ENCODE measurements around the gene CLSTN1. TPM values are rescaled to one million over a fixed set of nuclear protein-coding genes. Genes with fewer than 3 reads are reported as not detected.

CLSTN1 gene
- total and polyA plus RNA-seq, 4 donors, result 131 to 366 (median 280) TPM

DNA sequence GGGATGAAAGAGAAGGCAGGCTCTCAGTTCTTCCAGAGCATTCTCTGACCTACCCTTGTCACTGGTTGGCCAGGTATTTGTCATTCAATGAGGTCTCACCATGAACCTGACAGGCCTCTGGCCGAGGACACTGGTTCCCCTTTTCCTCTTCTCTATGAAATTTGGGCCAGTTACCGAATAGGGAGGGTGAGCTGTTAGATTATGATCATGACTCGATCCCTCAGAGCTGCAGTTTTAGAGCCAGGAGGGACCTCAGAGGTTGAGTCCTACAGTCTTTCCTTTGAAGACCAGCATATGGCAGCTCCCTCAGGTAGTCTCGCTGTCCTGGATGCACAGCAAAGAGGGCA is 29.5 kb upstream of the CLSTN1 start:
- Histone ChIP-seq H3K27ac (ENCODE audit: low read depth, low read length) (no peak overlapping the region), H3K27me3 (ENCODE audit: control insufficient read depth, insufficient read depth, low read length) (no peaks in the 10 kb centered on the region), H3K4me3 (ENCODE audit: low read depth, low read length) (no peak overlapping the region), H3K9me3 (ENCODE audit: control insufficient read depth, insufficient read depth, low read length) (no peaks in the 10 kb centered on the region), H3K4me1 (ENCODE audit: control insufficient read depth, insufficient read depth, low read length) (peaks cover 31% of the 10 kb centered on the region), H3K36me3 (ENCODE audit: control insufficient read depth, insufficient read depth, low read length) (peaks cover 26% of the 10 kb centered on the region)
- no peak for DNase-seq (ENCODE audit: low read depth in 4 of 6, low spot score in 6 of 6)
- WGBS (ENCODE audit: insufficient coverage), result 100% methylated on average over 2 of the region's 4 CpGs

DNA sequence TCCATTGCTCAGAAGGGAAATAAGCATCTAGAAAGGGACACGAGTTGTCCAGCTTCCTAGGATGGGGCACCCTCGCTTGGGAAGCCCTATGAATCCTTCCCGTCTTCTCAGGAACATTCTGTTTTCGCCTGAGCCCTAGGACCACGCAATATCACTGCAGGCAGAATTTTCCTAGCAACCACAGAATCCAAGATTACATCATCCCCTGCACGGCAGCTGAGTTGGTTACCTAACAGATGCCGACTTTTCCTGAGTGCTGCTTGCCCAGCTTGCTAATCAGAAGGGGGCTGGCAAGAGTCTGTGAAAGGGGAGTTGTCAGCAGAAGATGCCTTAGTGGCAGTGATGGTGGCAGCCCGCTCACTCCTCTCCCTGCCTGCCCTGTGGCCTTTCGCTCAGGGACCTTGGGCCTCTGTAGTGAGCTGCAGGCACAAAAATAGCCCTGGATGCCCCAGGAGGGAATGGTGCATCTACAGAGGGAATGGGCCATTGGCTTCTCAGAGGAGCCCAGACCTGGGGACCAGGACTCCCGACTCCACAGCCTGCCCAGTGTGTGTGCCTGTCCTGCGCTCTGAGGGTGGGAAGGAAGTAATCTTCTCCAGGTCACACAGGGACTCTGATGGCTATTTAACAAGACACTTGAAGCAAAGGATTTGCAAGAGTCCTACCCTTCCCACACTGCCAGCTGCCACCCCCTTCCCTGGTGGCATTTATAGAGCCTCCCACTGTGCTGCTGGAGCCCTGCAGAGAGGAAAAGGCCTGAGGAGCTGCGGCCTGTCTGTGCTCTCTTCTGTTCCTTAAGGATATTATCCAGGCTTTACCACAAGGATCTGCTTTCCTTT is 28.9 kb upstream of the CLSTN1 start:
- H3K27me3 ChIP-seq (ENCODE audit: control insufficient read depth, insufficient read depth, low read length), result no peaks in the 10 kb centered on the region
- H3K36me3 ChIP-seq (ENCODE audit: control insufficient read depth, insufficient read depth, low read length), result peaks cover 23% of the 10 kb centered on the region
- no peak overlapping the region for H3K27ac ChIP-seq (ENCODE audit: low read depth, low read length)
- WGBS (ENCODE audit: insufficient coverage), result 42% methylated on average over 7 of the region's 12 CpGs
- peak in 2 of 6 donors; percentile 75 to 91 for DNase-seq (ENCODE audit: low read depth in 4 of 6, low spot score in 6 of 6)
- H3K4me3 ChIP-seq (ENCODE audit: low read depth, low read length), result no peak overlapping the region
- H3K9me3 ChIP-seq (ENCODE audit: control insufficient read depth, insufficient read depth, low read length), result no peaks in the 10 kb centered on the region
- H3K4me1 ChIP-seq (ENCODE audit: control insufficient read depth, insufficient read depth, low read length), result peaks cover 31% of the 10 kb centered on the region

DNA sequence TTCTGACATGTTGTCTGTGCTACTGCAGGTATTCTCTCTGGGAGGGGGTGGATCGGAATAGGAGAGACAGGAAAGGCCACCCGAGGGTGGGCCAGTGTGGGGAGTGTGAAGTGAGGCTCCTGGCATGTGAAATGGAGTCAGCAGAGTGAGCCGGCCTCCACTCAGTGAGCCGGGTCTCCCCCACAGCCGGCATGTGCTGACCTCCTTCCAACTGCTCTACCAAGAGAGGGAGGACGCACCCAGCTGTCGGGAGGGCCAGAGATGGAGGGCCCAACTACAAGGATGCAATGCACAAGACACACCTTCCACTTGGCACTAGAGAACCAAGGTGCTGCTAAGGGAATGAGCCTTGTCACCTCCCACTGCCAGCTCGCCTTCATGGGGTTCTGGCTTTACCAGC is 28.2 kb upstream of the CLSTN1 start:
- Histone ChIP-seq H3K9me3 (ENCODE audit: control insufficient read depth, insufficient read depth, low read length) (no peaks in the 10 kb centered on the region), H3K27ac (ENCODE audit: low read depth, low read length) (no peak overlapping the region), H3K4me1 (ENCODE audit: control insufficient read depth, insufficient read depth, low read length) (peaks cover 32% of the 10 kb centered on the region), H3K36me3 (ENCODE audit: control insufficient read depth, insufficient read depth, low read length) (peaks cover 23% of the 10 kb centered on the region), H3K4me3 (ENCODE audit: low read depth, low read length) (no peak overlapping the region), H3K27me3 (ENCODE audit: control insufficient read depth, insufficient read depth, low read length) (no peaks in the 10 kb centered on the region)
- WGBS (ENCODE audit: insufficient coverage), result 81% methylated on average over 4 of the region's 8 CpGs
- DNase-seq (ENCODE audit: low read depth in 4 of 6, low spot score in 6 of 6), result no peak

DNA sequence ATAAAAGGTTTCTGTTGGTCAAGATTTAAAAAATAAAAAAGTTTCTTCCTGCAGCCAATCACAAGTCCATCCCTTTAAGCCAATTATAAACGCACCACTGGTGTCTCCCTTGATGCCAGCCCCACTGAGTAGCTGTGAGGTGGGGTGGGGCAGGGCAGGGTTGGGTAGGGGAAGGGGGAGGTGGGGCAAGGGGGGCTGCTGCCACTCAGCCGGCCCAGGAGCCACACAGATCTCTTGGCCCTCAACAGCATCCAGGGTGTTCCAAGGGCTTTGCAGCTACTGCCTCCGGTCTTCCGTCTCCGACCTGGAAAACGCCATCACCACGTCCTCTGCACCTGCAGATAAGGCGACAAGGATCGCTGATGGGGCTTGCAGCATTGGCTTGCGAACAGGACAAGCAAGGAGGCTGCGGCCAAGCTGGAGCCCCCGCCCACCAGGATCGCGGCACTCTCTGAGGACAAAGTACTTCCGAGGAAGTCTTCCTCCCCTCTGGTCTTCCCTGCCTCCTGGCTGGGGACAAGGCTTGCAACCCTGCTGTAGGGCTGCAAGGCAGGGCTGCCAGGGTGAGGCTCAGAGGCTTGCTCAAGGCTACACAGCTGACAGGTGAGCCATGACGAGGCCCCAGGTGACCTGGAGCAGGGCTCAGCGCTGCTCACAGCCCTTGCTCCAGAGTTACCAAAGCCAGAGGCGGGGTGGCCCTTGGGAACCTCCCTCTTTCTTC is 26.8 kb upstream of the CLSTN1 start:
- Histone ChIP-seq H3K27me3 (ENCODE audit: control insufficient read depth, insufficient read depth, low read length) (no peaks in the 10 kb centered on the region), H3K4me1 (ENCODE audit: control insufficient read depth, insufficient read depth, low read length) (peaks cover 44% of the 10 kb centered on the region), H3K27ac (ENCODE audit: low read depth, low read length) (no peak overlapping the region), H3K36me3 (ENCODE audit: control insufficient read depth, insufficient read depth, low read length) (peaks cover 28% of the 10 kb centered on the region), H3K4me3 (ENCODE audit: low read depth, low read length) (no peak overlapping the region), H3K9me3 (ENCODE audit: control insufficient read depth, insufficient read depth, low read length) (no peaks in the 10 kb centered on the region)
- 61% methylated on average over 17 of the region's 18 CpGs for WGBS (ENCODE audit: insufficient coverage)
- no peak for DNase-seq (ENCODE audit: low read depth in 4 of 6, low spot score in 6 of 6)

DNA sequence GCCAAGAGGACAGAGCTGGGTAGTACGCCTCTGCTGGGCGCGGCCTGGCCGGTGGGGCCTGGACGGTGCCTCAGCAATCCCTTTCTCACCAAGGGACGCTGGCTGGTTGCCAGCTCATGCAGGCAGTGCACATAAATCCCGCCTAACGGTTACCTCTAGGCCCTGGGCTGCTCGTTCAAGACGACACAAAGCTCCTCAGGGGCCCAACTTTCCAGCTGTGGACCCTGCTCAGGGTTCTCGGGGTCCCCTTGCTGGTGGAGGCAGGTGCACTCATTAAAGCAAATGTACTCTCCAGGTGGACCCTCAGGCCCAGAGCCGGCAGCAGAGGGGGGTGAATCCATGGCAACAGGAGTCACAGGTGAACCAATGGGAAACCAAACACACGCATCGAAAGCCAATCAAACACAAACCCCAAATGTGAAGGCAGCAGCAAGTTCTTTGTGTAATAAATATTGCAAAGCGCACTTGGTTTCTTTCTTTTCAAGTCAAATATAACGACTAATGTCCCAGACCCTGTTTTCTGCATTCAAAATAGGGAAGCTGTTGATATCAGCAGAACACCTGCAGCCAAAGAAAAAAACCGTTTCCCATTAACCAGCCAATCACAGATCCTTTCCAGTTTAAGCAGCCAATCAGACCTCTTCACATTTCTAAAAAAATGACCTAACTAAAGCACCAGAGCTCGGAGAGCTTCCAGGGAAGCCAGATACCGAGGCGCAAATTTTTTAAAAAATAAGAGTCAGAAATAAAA is 26.1 kb upstream of the CLSTN1 start:
- peak in 4 of 6 donors; percentile 24 to 92 (median 55) for DNase-seq (ENCODE audit: low read depth in 4 of 6, low spot score in 6 of 6)
- H3K27ac ChIP-seq (ENCODE audit: low read depth, low read length), result no peak overlapping the region
- H3K27me3 ChIP-seq (ENCODE audit: control insufficient read depth, insufficient read depth, low read length), result no peaks in the 10 kb centered on the region
- peaks cover 44% of the 10 kb centered on the region for H3K4me1 ChIP-seq (ENCODE audit: control insufficient read depth, insufficient read depth, low read length)
- H3K4me3 ChIP-seq (ENCODE audit: low read depth, low read length), result no peak overlapping the region
- peaks cover 28% of the 10 kb centered on the region for H3K36me3 ChIP-seq (ENCODE audit: control insufficient read depth, insufficient read depth, low read length)
- 38% methylated on average over 12 of the region's 20 CpGs for WGBS (ENCODE audit: insufficient coverage)
- no peaks in the 10 kb centered on the region for H3K9me3 ChIP-seq (ENCODE audit: control insufficient read depth, insufficient read depth, low read length)

DNA sequence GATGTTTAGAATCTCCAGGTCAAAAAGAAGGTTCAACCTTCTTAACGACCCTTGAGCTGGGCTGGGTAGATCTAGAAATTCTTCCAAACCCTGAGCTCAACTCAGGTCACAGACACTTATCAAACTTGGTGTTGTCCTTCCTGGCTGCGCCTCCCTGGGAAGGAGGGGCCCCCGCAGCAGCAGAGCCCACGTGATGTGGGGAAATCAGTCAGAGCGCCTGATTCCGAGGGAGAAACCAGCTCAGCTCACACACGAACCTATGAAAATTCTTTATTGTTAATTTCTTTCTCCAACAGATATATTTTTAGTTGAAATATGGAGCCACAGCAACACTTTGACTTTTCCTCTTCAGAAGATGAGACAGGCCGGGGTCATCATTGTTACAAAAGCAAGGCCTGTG is 24.3 kb upstream of the CLSTN1 start:
- no peak for DNase-seq (ENCODE audit: low read depth in 4 of 6, low spot score in 6 of 6)
- no peaks in the 10 kb centered on the region for H3K9me3 ChIP-seq (ENCODE audit: control insufficient read depth, insufficient read depth, low read length)
- peaks cover 60% of the 10 kb centered on the region for H3K4me1 ChIP-seq (ENCODE audit: control insufficient read depth, insufficient read depth, low read length)
- H3K27ac ChIP-seq (ENCODE audit: low read depth, low read length), result no peak overlapping the region
- no peaks in the 10 kb centered on the region for H3K27me3 ChIP-seq (ENCODE audit: control insufficient read depth, insufficient read depth, low read length)
- H3K4me3 ChIP-seq (ENCODE audit: low read depth, low read length), result no peak overlapping the region
- WGBS (ENCODE audit: insufficient coverage), result 86% methylated on average over 1 of the region's 8 CpGs
- peaks cover 34% of the 10 kb centered on the region for H3K36me3 ChIP-seq (ENCODE audit: control insufficient read depth, insufficient read depth, low read length)

DNA sequence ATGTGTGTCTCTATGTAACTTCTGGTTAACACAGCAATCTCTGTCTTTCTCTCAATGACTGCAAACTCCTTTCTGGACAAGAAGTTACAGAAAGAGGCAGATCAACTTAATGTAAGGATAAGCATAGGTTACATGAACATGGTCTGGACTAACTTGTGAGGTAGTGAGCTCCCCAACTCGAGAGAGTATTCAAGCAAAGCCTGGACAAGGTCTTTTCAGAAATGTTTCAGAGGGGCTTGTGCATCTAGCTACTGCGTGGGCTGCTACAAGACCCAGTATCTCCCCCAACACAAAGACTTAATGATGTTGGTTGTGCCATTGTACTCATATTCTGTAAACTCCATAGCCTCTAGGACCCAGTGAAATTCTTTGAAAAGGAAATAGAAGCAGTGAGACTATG is 23.5 kb upstream of the CLSTN1 start:
- no peak overlapping the region for H3K4me3 ChIP-seq (ENCODE audit: low read depth, low read length)
- no CpG with 5 or more reads among the region's 2 CpGs for WGBS (ENCODE audit: insufficient coverage)
- H3K27me3 ChIP-seq (ENCODE audit: control insufficient read depth, insufficient read depth, low read length), result no peaks in the 10 kb centered on the region
- peaks cover 34% of the 10 kb centered on the region for H3K36me3 ChIP-seq (ENCODE audit: control insufficient read depth, insufficient read depth, low read length)
- no peak overlapping the region for H3K27ac ChIP-seq (ENCODE audit: low read depth, low read length)
- no peak for DNase-seq (ENCODE audit: low read depth in 4 of 6, low spot score in 6 of 6)
- H3K4me1 ChIP-seq (ENCODE audit: control insufficient read depth, insufficient read depth, low read length), result peaks cover 61% of the 10 kb centered on the region
- H3K9me3 ChIP-seq (ENCODE audit: control insufficient read depth, insufficient read depth, low read length), result no peaks in the 10 kb centered on the region

DNA sequence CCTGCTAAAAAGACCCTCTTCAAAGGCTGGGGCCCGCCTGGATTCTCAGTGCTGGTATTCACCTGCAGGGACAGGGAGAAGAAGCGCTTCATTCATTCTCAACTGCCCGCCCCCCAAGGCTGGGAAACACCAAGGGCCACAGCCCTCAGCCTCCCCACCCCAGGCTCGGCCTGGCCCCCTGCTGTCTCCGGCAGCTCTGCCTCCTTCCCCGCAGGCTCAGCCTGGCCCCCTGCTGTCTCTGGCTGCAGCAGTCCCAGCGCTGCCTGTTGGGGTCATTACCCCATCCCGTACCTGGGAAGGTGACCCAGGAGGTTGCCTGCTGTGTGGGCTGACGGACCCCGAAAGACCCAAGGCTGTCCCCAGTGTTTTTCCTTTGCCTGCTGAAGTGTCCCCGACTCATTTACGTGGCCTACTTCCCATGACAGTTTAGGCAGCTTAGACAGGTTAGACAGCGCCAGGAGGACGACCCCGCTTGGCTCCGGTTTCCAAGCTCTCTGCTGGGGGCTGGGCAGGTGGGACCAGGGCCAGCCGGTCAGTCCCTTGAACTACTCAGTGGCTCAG is 22.9 kb upstream of the CLSTN1 start:
- Histone ChIP-seq H3K36me3 (ENCODE audit: control insufficient read depth, insufficient read depth, low read length) (peaks cover 34% of the 10 kb centered on the region), H3K9me3 (ENCODE audit: control insufficient read depth, insufficient read depth, low read length) (no peaks in the 10 kb centered on the region), H3K27ac (ENCODE audit: low read depth, low read length) (no peak overlapping the region), H3K4me3 (ENCODE audit: low read depth, low read length) (no peak overlapping the region), H3K27me3 (ENCODE audit: control insufficient read depth, insufficient read depth, low read length) (no peaks in the 10 kb centered on the region), H3K4me1 (ENCODE audit: control insufficient read depth, insufficient read depth, low read length) (peaks cover 61% of the 10 kb centered on the region)
- 38% methylated on average over 16 of the region's 17 CpGs for WGBS (ENCODE audit: insufficient coverage)
- no peak for DNase-seq (ENCODE audit: low read depth in 4 of 6, low spot score in 6 of 6)

DNA sequence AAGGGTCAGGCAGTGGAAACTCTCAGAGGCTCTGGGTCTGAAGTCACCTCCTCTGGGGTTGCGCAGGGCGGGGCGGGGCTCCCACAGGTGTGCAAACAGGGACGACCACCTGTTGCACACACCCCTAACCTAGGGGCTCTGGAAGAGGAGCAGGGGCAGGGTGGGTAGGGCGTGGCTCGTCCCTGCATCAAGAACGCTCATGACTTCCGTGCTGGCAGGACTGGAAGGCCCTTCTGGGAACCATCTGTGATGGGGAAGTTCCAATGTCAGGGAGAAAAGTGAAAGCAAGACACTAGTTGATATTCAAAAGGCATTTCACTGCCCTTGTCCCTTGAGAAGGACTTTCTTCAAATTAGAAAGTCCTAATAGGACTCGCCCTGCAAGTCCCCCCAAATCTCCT is 22.1 kb upstream of the CLSTN1 start:
- WGBS (ENCODE audit: insufficient coverage), result 65% methylated on average over 4 of the region's 9 CpGs

More for the DNA sequence above, 22.1 kb upstream of the CLSTN1 start:
- no peak for DNase-seq (ENCODE audit: low read depth in 4 of 6, low spot score in 6 of 6)
- no peaks in the 10 kb centered on the region for H3K9me3 ChIP-seq (ENCODE audit: control insufficient read depth, insufficient read depth, low read length)
- peaks cover 33% of the 10 kb centered on the region for H3K36me3 ChIP-seq (ENCODE audit: control insufficient read depth, insufficient read depth, low read length)
- no peaks in the 10 kb centered on the region for H3K27me3 ChIP-seq (ENCODE audit: control insufficient read depth, insufficient read depth, low read length)
- H3K4me3 ChIP-seq (ENCODE audit: low read depth, low read length), result no peak overlapping the region
- H3K4me1 ChIP-seq (ENCODE audit: control insufficient read depth, insufficient read depth, low read length), result peaks cover 56% of the 10 kb centered on the region
- H3K27ac ChIP-seq (ENCODE audit: low read depth, low read length), result no peak overlapping the region
